ENCODE measurements around the gene CYLD.

- no peak for TF ChIP-seq CTCF (IDR thresholded peaks at IDR 0.05; ENCODE audit: insufficient read depth, low read length)
- TF ChIP-seq POLR2AphosphoS5 (IDR thresholded peaks at IDR 0.05; ENCODE audit: low read depth) = no peak
- no peak for TF ChIP-seq REST (IDR thresholded peaks at IDR 0.05; ENCODE audit: insufficient replicate concordance, low read depth)
- TF ChIP-seq SPI1 (IDR thresholded peaks at IDR 0.05; ENCODE audit: borderline replicate concordance, low read depth) = no peak
These were observed 29.5 kb downstream of the CYLD start for GRCh38 chr16:50771366-50771765.
